Thyroid gland (tissue), 4 donors: ENCODE data around the gene RBM28. TPM values are rescaled to one million over a fixed set of nuclear protein-coding genes. Genes with fewer than 3 reads are reported as not detected.

Experiments
- DNase-seq, 2 donors: peaks; one replicate each; pipeline ENCODE4 v3.0.0-alpha.2; 2019
- H3K27ac ChIP-seq, 3 donors: fragments of 200-600 bp; sonication (generic); 1 replicate in 2 of 3; 2 replicates in 1 of 3; pipeline ENCODE4 v1.5.1; 2016 to 2019; ENCODE audit warnings: mild to moderate bottlenecking in 1 of 3, moderate library complexity in 1 of 3
- H3K27me3 ChIP-seq: fragments of 200-600 bp; sonication (generic); one replicate; pipeline ENCODE4 v1.5.1; 2019
- H3K36me3 ChIP-seq, 2 donors: fragments of 200-600 bp; sonication (generic); one replicate each; pipeline ENCODE4 v1.5.1; 2016 to 2019
- H3K4me1 ChIP-seq, 2 donors: fragments of 200-600 bp; sonication (generic); one replicate each; pipeline ENCODE4 v1.5.1; 2017 to 2019
- H3K4me3 ChIP-seq, 3 donors: fragments of 200-600 bp; sonication (generic); replicated peaks in 1 of 3; 1 replicate in 2 of 3; 2 replicates in 1 of 3; pipeline ENCODE4 v1.5.1; 2016; ENCODE audit warnings: mild to moderate bottlenecking in 1 of 3
- H3K9me3 ChIP-seq: fragments of 200-600 bp; sonication (generic); one replicate; pipeline ENCODE4 v1.5.1; 2017
- CTCF ChIP-seq, 6 experiments: fragments of 200-600 bp in 3 of 6; fragments of 450-650 bp in 3 of 6; sonication (generic) in 3 of 6; IDR thresholded peaks; one replicate each; pipeline ENCODE4 v1.5.1; 2016 to 2019; ENCODE audit warnings: antibody characterized with exemption in 6 of 6, mild to moderate bottlenecking in 2 of 6, inconsistent platforms in 1 of 6, moderate library complexity in 1 of 6
- POLR2A ChIP-seq, 2 donors: fragments of 450-650 bp; IDR thresholded peaks; one replicate each; pipeline ENCODE4 v1.6.1; 2017; ENCODE audit warnings: antibody characterized with exemption in 2 of 2, mild to moderate bottlenecking in 2 of 2, moderate library complexity in 1 of 2
- WGBS, 2 donors: methylation state at CpG; one replicate each; pipeline ENCODE4 v1.1.5; 2017; 5-methylcytosine and 5-hydroxymethylcytosine counted together
- intact Hi-C: fragments of 100-400 bp; cut with DNase I; formaldehyde crosslinking; loops from one replicate; pipeline ENCODE4 v1.15.1; 2023
- total RNA-seq, 4 donors: library from RNA; depleted of rRNA; stranded (reverse); fragments of >200 nt; gene quantifications; one replicate each; pipeline ENCODE4 v1.2.3, GENCODE V29; 2016

Gene RBM28
- total RNA-seq, 4 donors from 2014 or later, result 19.1 to 36.9 (median 27.7) TPM

- no peak for TF ChIP-seq CTCF (IDR thresholded peaks at IDR 0.05)
- TF ChIP-seq POLR2A (IDR thresholded peaks at IDR 0.05), result no peak
- no peak for DNase-seq
- Histone ChIP-seq H3K4me1 (peaks cover 10 to 11% of the 10 kb centered on the region in 2 donors), H3K27me3 (no peaks in the 10 kb centered on the region), H3K27ac (no peak overlapping the region), H3K9me3 (no peaks in the 10 kb centered on the region), H3K4me3 (no peak overlapping the region), H3K36me3 (no peaks in the 10 kb centered on the region)
- intact Hi-C loops, result no loop called here
- WGBS, 2 donors, result 72 to 78% methylated on average over 4 of the region's 4 CpGs
These were observed 20.6 kb upstream of the RBM28 start for GRCh38 chr7:128364166-128364870.

GRCh38 chr7:128363261-128363721 lies 19.6 kb upstream of the RBM28 start:
- intact Hi-C loops, result no loop called here

GRCh38 chr7:128362670-128363069 lies 19.0 kb upstream of the RBM28 start:
- Histone ChIP-seq H3K27ac (no peak overlapping the region), H3K4me1 (peaks cover 10 to 11% of the 10 kb centered on the region in 2 donors), H3K9me3 (no peaks in the 10 kb centered on the region), H3K27me3 (no peaks in the 10 kb centered on the region), H3K4me3 (no peak overlapping the region), H3K36me3 (no peaks in the 10 kb centered on the region)
- no peak for DNase-seq
- TF ChIP-seq POLR2A (IDR thresholded peaks at IDR 0.05) (no peak), CTCF (IDR thresholded peaks at IDR 0.05) (no peak)
- WGBS, 2 donors, result 81 to 83% methylated on average over 4 of the region's 4 CpGs
- intact Hi-C loops, result no loop called here

More at GRCh38 chr7:128363261-128363721, 19.6 kb upstream of the RBM28 start:
- no peak for TF ChIP-seq CTCF (IDR thresholded peaks at IDR 0.05)
- no peak for TF ChIP-seq POLR2A (IDR thresholded peaks at IDR 0.05)
- Histone ChIP-seq H3K27ac (no peak overlapping the region), H3K36me3 (no peaks in the 10 kb centered on the region), H3K4me1 (peaks cover 10 to 11% of the 10 kb centered on the region in 2 donors), H3K4me3 (no peak overlapping the region), H3K9me3 (no peaks in the 10 kb centered on the region), H3K27me3 (no peaks in the 10 kb centered on the region)
- no peak for DNase-seq
- WGBS, 2 donors, result 81 to 85% methylated on average over 6 of the region's 6 CpGs

GRCh38 chr7:128361411-128362379 lies 18.0 kb upstream of the RBM28 start, which contains the start of gene PRRT4:
PRRT4 (minus strand) TSS chr7:128361690.
- Histone ChIP-seq H3K27me3 (no peaks in the 10 kb centered on the region), H3K9me3 (no peaks in the 10 kb centered on the region), H3K4me3 (peak within 1 kb of the TSS; percentile 8 to 48 (median 39)), H3K36me3 (no peaks in the 10 kb centered on the region), H3K4me1 (peaks cover 10 to 11% of the 10 kb centered on the region in 2 donors), H3K27ac (no peak within 1 kb of the TSS)
- DNase-seq, result peak; percentile 40 to 42
- no peak for TF ChIP-seq POLR2A (IDR thresholded peaks at IDR 0.05)
- TF ChIP-seq CTCF (IDR thresholded peaks at IDR 0.05), result no peak
- 4 to 5% methylated on average over 16 to 18 of the region's 88 CpGs for WGBS, 2 donors
- intact Hi-C loops, result no loop called here
